Endothelial cell of umbilical vein (primary cell): ENCODE results near the gene NCF4. TPM values are rescaled to one million over a fixed set of nuclear protein-coding genes. Genes with fewer than 3 reads are reported as not detected.

Experiments used
- BruUV-seq: library from RNA; stranded (reverse); fragments of 400-500 nt; replicated peaks from 2 replicates; lab custom pipeline; 2021; lab: Mats Ljungman, UMichigan
- CTCF ChIA-PET: fragments of 300-600, 350-600 bp; sonication (Branson Sonifier 250); formaldehyde crosslinking; loops from one replicate; lab custom pipeline; 2021; ENCODE audit warnings: antibody characterized with exemption, inconsistent platforms; lab: Charles Lee
- POLR2A ChIA-PET: fragments of 300-600, 350-600 bp; sonication (Branson Sonifier 250); formaldehyde crosslinking; loops from one replicate; lab custom pipeline; 2021; ENCODE audit warnings: antibody characterized with exemption, inconsistent platforms; lab: Charles Lee
- DNase-seq: peaks from one replicate; pipeline ENCODE4 v3.0.0-alpha.2; 2011; ENCODE audit warnings: low read depth, low spot score
- FAIRE-seq: peaks from 2 replicates; lab custom pipeline; 2011; peaks lifted over from hg19 to GRCh38; lab: Jason Lieb, UNC
- H2AFZ ChIP-seq: 2 replicates; pipeline ENCODE4 v1.6.0; 2012; ENCODE audit warnings: low read depth, low read length, control low read depth, inconsistent platforms
- H3K27ac ChIP-seq: 2 replicates; pipeline ENCODE4 v1.5.1; 2011; ENCODE audit warnings: low read depth, mild to moderate bottlenecking, control low read depth, low read length, moderate library complexity; ENCODE audit not compliant: insufficient read depth
- H3K27me3 ChIP-seq, 2 experiments: 2 replicates each; pipeline versions ENCODE4 v1.6.0 to v1.6.1; 2011; ENCODE audit warnings: low read length in 2 of 2, mixed read lengths in 1 of 2; ENCODE audit not compliant: control insufficient read depth in 2 of 2, insufficient read depth in 2 of 2
- H3K36me3 ChIP-seq, 2 experiments: 2 replicates in 1 of 2; 3 replicates in 1 of 2; pipeline ENCODE4 v1.5.1; 2011; ENCODE audit warnings: low read length in 2 of 2, mild to moderate bottlenecking in 1 of 2, moderate library complexity in 1 of 2; ENCODE audit not compliant: control insufficient read depth in 2 of 2, insufficient read depth in 2 of 2; ENCODE audit errors: extremely low read depth in 1 of 2
- H3K4me1 ChIP-seq: 3 replicates; pipeline ENCODE4 v1.5.1; 2011; ENCODE audit warnings: mild to moderate bottlenecking, low read length; ENCODE audit not compliant: control insufficient read depth, insufficient read depth; ENCODE audit errors: extremely low read depth
- H3K4me2 ChIP-seq: 2 replicates; pipeline ENCODE4 v1.6.1; 2011; ENCODE audit warnings: low read length, control low read depth, mixed read lengths; ENCODE audit not compliant: insufficient read depth
- H3K4me3 ChIP-seq, 3 experiments: fragments of 200-600 bp in 1 of 3; sonication (generic), shearing (Covaris generic) in 1 of 3; replicated peaks in 1 of 3; 2 replicates each; pipeline ENCODE4 v1.5.1; 2011 to 2016; ENCODE audit warnings: control low read depth in 3 of 3, low read length in 3 of 3, mild to moderate bottlenecking in 2 of 3, inconsistent platforms in 1 of 3, low read depth in 1 of 3, moderate library complexity in 1 of 3; ENCODE audit not compliant: insufficient read depth in 1 of 3
- H3K79me2 ChIP-seq: 2 replicates; pipeline ENCODE4 v1.6.0; 2012; ENCODE audit warnings: low read length, inconsistent platforms; ENCODE audit not compliant: control insufficient read depth, insufficient read depth
- H3K9ac ChIP-seq: replicated peaks from 2 replicates; pipeline ENCODE3; 2011; ENCODE audit warnings: low read length, control low read depth; ENCODE audit not compliant: insufficient read depth; ENCODE audit errors: extremely low read depth
- H3K9me1 ChIP-seq: replicated peaks from 3 replicates; pipeline ENCODE4 v1.6.0; 2011; ENCODE audit warnings: mild to moderate bottlenecking, low read length; ENCODE audit not compliant: control insufficient read depth, insufficient read depth; ENCODE audit errors: extremely low read depth
- H3K9me3 ChIP-seq: replicated peaks from 2 replicates; pipeline ENCODE4 v1.5.1; 2012; ENCODE audit warnings: low read length, inconsistent platforms; ENCODE audit not compliant: control insufficient read depth, insufficient read depth
- H4K20me1 ChIP-seq: replicated peaks from 2 replicates; pipeline ENCODE3; 2011; ENCODE audit warnings: mild to moderate bottlenecking, low read length; ENCODE audit not compliant: control insufficient read depth, insufficient read depth; ENCODE audit errors: extremely low read depth
- CTCF ChIP-seq, 2 donors: IDR thresholded peaks; 1 replicate in 1 of 2; 2 replicates in 1 of 2; pipeline ENCODE4 v1.5.1; 2011; ENCODE audit warnings: low read length in 2 of 2, mild to moderate bottlenecking in 2 of 2, moderate library complexity in 2 of 2, control low read depth in 1 of 2, inconsistent platforms in 1 of 2, low read depth in 1 of 2; ENCODE audit not compliant: insufficient read depth in 1 of 2; ENCODE audit errors: extremely low read depth in 1 of 2
- EZH2 ChIP-seq: IDR thresholded peaks from 2 replicates; pipeline ENCODE4 v1.6.1; 2012; ENCODE audit warnings: borderline replicate concordance, low read depth, mild to moderate bottlenecking, moderate library complexity, low read length, inconsistent platforms; ENCODE audit not compliant: severe bottlenecking
- FOS ChIP-seq: IDR thresholded peaks from 2 replicates; pipeline ENCODE4 v1.6.1; 2011; ENCODE audit warnings: mild to moderate bottlenecking, low read length, moderate library complexity, borderline replicate concordance; ENCODE audit not compliant: insufficient read depth
- GATA2 ChIP-seq: IDR thresholded peaks from 2 replicates; pipeline ENCODE4 v1.7.0; 2011; ENCODE audit warnings: low read depth, mild to moderate bottlenecking, moderate library complexity, mixed read lengths, low read length; ENCODE audit not compliant: insufficient read length, insufficient read depth
- JUN ChIP-seq: IDR thresholded peaks from 2 replicates; pipeline ENCODE4 v1.6.1; 2011; ENCODE audit warnings: borderline replicate concordance, low read depth; ENCODE audit not compliant: insufficient read length, insufficient read depth
- MAX ChIP-seq: IDR thresholded peaks from 2 replicates; pipeline ENCODE4 v1.6.1; 2011; ENCODE audit not compliant: insufficient read depth, insufficient read length
- MYC ChIP-seq: IDR thresholded peaks from one replicate; pipeline ENCODE4 v1.6.1; 2011; ENCODE audit warnings: mild to moderate bottlenecking, low read depth, low read length
- POLR2A ChIP-seq: IDR thresholded peaks from 2 replicates; pipeline ENCODE4 v1.6.1; 2012; ENCODE audit warnings: low read depth, mild to moderate bottlenecking, control low read depth, low read length
- POLR2AphosphoS5 ChIP-seq: IDR thresholded peaks from 2 replicates; pipeline ENCODE4 v1.6.1; 2012; ENCODE audit warnings: low read depth, mild to moderate bottlenecking, control low read depth, low read length, moderate library complexity; ENCODE audit not compliant: insufficient read depth
- dilution Hi-C: fragments of 300-500 bp; cut with MboI; formaldehyde crosslinking; loops from one replicate; pipeline ENCODE4 v1.15.0; 2019; ENCODE audit warnings: low sequenced_read_pairs; ENCODE audit not compliant: extremely low pct_ligation_motif_present
- intact Hi-C: fragments of 100-400 bp; cut with micrococcal nuclease; formaldehyde crosslinking; loops from one replicate; pipeline ENCODE4 v1.10.0; 2022
- polyA plus RNA-seq, 4 experiments: library from polyadenylated mRNA; depleted of rRNA in 3 of 4; stranded (reverse) in 3 of 4; unstranded in 1 of 4; fragments of >200 nt; gene quantifications; 2 replicates each; pipeline versions ENCODE4 v1.2.1 to v1.2.3, GENCODE V29; 2011 to 2012; ENCODE audit warnings: missing spikeins in 1 of 4
- total RNA-seq: library from RNA; stranded (reverse); gene quantifications from 2 replicates; pipeline ENCODE4 v1.2.3, GENCODE V29; 2021

The NCF4 gene
- total and polyA plus RNA-seq, 2 donors (not counting 3 experiments of a cell fraction or from before 2014, with no cell fraction given): 0.07 TPM; not detected in 1

GRCh38 chr22:36900225-36900624 is 39.4 kb downstream of the NCF4 start:
- no peaks in the 10 kb centered on the region for H3K79me2 ChIP-seq
- no peaks in the 10 kb centered on the region for H3K36me3 ChIP-seq
- H3K4me3 ChIP-seq: no peak overlapping the region
- POLR2A ChIA-PET: no interaction called here
- H3K4me1 ChIP-seq: peaks cover 2% of the 10 kb centered on the region
- no peak overlapping the region for H2AFZ ChIP-seq
- TF ChIP-seq FOS (no peak), EZH2 (no peak), CTCF (IDR thresholded peaks at IDR 0.05; ENCODE audit: extremely low read depth in 1 of 2, insufficient read depth in 1 of 2, low read depth in 1 of 2, low read length in 2 of 2) (no peak), MYC (no peak), GATA2 (no peak), MAX (no peak), POLR2AphosphoS5 (no peak), JUN (no peak), POLR2A (no peak)
- no peak for DNase-seq
- H4K20me1 ChIP-seq: no peaks in the 10 kb centered on the region
- H3K27me3 ChIP-seq: peaks cover 3 to 4% of the 10 kb centered on the region in 2 experiments
- H3K9me3 ChIP-seq: no peaks in the 10 kb centered on the region
- H3K9me1 ChIP-seq: no peaks in the 10 kb centered on the region
- H3K4me2 ChIP-seq: no peak overlapping the region
- dilution Hi-C loops (no loop called here), intact Hi-C loops (no loop called here)
- no peak for FAIRE-seq
- no TSS peak for BruUV-seq
- H3K9ac ChIP-seq: no peak overlapping the region
- CTCF ChIA-PET: interaction anchor here (3.2 kb wide), 1 partner anchor 13 kb away, joined by 8 read pairs; the partner anchor contains the start of gene CSF2RB
- no peak overlapping the region for H3K27ac ChIP-seq
